OCI-M1 (cell line): ENCODE measurements around the gene SPA17.

Experiments used
- DNase-seq: peaks from one replicate; lab custom pipeline; 2025; lab: John Stamatoyannopoulos, UW

SPA17 gene

DNA sequence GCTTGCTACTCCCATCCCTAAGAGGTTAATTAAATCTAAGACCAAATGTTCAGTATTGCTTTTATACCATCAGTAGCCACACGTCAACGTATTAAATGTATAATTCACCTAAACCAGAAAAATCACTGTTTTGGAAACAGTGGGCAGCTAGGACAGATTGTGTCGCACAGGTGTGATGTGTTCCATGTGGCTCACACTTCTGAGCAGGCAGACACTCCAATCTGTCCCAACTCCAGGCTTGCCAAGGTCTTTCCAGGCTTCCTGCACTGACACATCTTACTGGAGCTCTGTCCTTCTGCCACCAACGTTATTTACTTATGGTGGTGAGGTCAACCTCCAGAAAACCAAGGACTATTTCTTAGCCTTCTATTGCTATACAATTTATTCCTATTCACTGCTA is 11.6 kb upstream of the SPA17 start:
- no peak for DNase-seq

- no peak for DNase-seq
These were observed 9.8 kb upstream of the SPA17 start for GRCh38 chr11:124663861-124664260.

GRCh38 chr11:124667601-124668000 is 6.1 kb upstream of the SPA17 start:
- DNase-seq: peak; percentile 32

DNA sequence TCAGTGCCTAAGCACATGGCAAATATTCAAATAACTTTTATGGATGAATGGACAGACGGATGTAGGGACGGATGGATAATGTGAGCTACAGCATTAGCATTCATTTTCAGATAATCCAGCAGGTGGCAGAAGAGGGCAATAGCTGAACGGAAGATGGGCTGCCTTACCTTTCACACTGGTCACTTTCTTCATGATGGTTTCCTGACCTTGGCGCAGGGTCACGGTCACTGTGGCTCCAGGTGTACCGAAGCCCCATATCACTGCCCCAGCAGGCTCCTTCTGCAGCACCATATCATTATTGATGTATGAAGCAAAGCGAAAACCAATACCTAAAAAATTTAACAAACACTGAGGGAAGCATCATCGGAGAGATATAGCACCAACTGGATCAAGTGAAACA is 4.5 kb upstream of the SPA17 start:
- peak; percentile 82 for DNase-seq

DNA sequence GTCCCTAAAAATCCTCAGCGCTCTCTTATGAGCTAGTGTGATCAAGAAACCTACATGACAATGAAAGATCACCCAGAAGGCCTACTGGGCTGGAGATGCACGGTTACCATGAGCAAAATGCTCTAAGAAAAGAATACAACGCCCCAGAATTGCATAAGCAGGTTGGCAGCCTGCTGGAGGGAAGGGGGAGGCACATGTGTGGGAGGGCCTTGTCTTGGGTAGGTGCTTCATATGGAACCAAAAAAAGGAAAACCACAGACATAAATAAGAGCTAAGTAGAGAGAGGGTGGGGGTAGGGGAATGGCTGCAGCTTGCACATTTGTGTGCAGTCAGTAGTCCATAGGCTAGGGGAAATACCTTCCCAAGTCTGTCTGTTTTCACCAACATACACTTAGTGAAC is 3.0 kb upstream of the SPA17 start:
- peak; percentile 94 for DNase-seq

GRCh38 chr11:124672536-124673215 is 1.0 kb upstream of the SPA17 start:
- peak; percentile 74 for DNase-seq

GRCh38 chr11:124674168-124674517 is 439 bp downstream of the SPA17 start:
- DNase-seq: no peak

DNA sequence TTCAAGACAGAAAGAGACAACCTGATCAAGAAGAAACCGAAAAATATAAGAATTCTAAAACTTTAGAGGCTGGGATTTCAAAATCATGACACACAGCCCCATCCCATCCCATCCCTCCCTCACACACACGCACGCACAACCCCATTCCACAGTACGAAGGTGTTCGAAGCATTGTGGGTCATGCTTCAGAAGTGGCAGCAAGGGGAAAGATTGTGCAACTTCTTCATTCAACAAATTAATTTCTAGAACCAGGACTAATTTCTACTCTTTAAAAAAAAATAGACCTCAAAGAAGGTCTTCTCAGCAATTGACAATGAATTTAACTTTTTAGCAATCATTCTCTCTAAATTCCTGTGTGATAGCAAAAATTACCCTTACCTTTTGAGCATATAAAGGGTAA is 867 bp downstream of the SPA17 start:
- DNase-seq: no peak

DNA sequence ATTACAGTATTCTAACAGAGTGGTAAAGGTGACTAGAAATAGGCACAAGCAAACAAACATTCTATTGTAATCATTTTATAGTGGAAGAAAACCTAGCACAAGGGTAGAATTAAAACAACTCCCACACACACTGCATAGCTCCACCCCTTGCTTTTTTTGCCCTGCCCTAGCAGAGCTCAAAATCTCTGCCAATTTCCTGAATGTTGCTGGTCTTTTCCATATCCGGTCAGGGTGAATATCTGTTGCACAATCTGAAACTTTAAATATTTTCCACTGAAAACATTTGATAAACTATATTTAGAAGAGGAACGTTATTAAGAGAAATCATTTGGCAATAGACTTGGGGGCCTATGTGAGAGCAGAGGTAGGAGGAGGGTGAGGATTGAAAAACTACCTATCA is 2.7 kb downstream of the SPA17 start:
- DNase-seq: peak; percentile 38

DNA sequence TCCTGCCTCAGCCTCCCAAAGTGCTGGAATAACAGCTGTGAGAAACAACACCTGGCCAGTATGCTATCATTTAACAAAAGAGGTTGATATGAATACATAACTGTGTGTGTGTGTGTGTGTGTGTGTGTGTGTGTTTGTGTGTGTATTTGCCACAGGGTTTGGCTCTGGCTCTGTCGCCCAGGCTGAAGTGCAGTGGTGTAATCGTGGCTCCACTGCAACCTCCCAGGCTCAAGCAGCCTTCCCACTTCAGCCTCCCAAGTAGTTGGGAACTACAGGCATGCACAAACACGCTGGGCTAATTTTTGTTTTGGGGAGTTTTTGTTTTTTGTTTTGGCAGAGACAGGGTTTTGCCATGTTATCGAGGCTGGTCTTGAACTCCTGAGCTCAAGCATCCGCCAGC is 4.7 kb downstream of the SPA17 start:
- no peak for DNase-seq

GRCh38 chr11:124681421-124681820 is 7.7 kb downstream of the SPA17 start:
- no peak for DNase-seq

- no peak for DNase-seq
These were observed 8.7 kb downstream of the SPA17 start for GRCh38 chr11:124682443-124682842.

DNA sequence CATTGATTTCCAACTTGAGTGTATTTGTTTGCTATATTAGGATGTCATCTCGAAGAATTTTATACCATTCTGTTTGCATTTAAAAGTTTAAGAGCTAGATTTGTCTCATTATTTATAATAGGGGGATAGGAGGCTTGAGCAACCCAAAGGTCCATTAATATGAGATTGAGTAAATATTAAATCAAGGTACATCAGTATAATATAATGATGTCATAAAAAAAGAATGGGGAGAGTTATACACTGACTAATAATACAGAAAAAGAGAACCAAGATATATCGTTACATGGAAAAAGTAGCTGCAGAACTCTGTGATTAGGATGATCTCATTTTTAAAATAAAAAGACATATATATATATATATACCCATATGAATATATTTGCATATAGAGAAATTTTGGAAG is 19.4 kb downstream of the SPA17 start:
- DNase-seq: no peak

DNA sequence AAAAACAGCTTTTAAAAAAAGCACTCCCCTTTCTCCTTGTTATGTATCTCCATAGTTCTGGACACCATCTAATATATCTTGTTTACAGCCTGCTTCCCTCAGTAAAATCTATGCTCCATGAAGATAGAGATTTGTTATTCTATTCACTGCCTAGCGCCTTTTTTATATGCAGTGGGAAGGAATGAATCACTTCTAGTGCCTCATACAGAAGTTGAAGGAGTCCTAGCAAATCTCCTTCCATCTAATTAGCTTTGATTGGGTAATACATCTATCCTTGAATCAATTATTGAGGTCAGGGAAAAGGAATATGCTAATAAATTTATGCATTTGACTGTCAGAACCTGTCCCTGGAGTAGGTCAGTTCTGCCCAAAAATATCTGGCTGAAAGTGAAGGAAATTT is 25.8 kb downstream of the SPA17 start:
- DNase-seq: no peak

GRCh38 chr11:124700028-124700427 is 26.3 kb downstream of the SPA17 start:
- DNase-seq: no peak

- DNase-seq: peak; percentile 37
These were observed 34.1 kb downstream of the SPA17 start for GRCh38 chr11:124707829-124708228.

GRCh38 chr11:124712392-124712791 is 38.7 kb downstream of the SPA17 start:
- DNase-seq: no peak

- DNase-seq: no peak
These were observed 42.9 kb downstream of the SPA17 start for GRCh38 chr11:124716591-124716990.

DNA sequence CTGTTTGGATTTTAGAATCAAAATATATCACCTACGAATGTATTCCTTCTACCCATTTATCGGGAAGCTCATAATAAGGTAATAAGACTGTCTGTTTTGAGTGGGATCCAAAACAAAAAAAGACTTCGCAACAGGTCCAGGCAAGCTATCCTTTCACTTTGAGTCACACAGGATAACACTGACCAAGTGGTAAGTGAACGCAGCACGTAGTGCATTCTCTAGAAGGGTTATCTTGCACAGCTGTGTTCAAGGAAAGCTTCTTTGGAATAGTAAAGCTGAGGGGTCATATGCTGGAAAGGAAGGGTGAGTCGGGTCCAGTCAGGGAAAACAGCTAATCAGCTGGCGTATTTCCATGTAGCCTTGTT is 43.7 kb downstream of the SPA17 start:
- DNase-seq: no peak

GRCh38 chr11:124717786-124718651 is 44.3 kb downstream of the SPA17 start:
- peak; percentile 37 for DNase-seq

DNA sequence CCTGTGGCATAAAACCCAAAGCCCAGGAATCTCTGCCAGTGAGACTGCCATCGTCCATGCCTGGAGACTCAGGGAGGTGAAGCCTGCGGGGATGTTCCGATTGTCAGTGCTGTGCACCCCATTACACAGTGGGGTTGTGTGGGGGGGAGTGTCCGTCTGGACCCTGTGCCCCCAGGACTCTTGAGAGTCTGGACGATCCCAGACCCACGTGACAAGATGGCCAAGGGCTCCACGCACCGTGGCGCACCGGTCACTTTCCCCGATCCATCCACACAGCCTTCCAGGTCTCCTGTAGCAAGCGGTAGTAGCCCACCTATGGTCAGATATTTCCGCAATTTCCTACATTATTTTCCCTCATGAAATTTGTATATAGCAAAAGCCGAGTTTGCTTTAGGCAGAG is 45.1 kb downstream of the SPA17 start:
- DNase-seq: no peak

DNA sequence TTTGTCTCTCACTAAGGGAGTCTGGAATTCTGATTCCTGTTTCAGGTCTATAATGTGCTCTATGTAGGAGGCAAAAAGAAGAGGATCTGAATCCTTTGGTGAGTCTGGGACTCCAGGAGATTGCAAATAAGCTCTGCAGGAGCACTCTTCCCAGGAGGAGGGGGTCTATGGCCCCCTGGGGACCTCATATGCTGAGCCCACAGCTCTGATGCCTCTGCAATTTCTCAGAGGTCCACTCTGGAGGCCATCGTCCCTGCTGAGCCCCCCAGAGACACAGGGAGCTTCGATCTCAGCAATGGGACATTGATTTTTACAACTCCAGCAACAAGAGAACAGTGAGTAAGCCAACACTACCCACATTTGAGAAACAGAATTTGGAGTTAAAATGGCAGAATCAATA is 45.8 kb downstream of the SPA17 start:
- no peak for DNase-seq

DNA sequence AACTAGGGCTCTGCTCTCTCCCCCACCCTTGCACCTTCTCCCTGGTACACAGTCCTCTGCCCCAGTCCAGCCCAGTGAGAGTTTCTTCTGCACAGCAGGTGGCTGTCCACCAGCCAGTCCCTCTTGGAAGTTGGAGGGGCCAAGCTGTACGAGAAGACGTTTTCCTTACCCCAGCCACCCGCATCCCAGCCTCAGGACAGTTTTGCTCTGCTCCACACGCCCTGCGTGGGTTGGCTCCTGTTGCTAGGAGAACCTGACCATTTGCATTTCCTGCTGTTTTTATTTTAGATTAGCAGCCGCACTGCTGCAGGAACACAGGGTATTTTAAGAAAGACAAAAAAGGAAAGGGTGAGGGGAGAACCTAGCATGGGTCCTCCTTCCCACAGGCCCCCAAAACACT is 48.5 kb downstream of the SPA17 start:
- no peak for DNase-seq
